OCI-LY7 (cell line): Measurements from ENCODE around the gene KAT2A.

ENCODE experiments used
- EZH2phosphoT487 ChIP-seq: fragments of 200-600 bp; sonication (generic); IDR thresholded peaks from 2 replicates; pipeline ENCODE4 v1.6.1; 2018; ENCODE audit warnings: low read depth, borderline replicate concordance, mild to moderate bottlenecking, mixed run types, antibody characterized with exemption, low read length, moderate library complexity, mixed read lengths
- TF ChIP-seq, protein P1 (sequence below): fragments of 200-600 bp; sonication (generic); conservative IDR thresholded peaks from 2 replicates; pipeline ENCODE4 v1.5.1; 2014; ENCODE audit warnings: mild to moderate bottlenecking, antibody characterized with exemption, low read length, moderate library complexity, mixed read lengths

DNA sequence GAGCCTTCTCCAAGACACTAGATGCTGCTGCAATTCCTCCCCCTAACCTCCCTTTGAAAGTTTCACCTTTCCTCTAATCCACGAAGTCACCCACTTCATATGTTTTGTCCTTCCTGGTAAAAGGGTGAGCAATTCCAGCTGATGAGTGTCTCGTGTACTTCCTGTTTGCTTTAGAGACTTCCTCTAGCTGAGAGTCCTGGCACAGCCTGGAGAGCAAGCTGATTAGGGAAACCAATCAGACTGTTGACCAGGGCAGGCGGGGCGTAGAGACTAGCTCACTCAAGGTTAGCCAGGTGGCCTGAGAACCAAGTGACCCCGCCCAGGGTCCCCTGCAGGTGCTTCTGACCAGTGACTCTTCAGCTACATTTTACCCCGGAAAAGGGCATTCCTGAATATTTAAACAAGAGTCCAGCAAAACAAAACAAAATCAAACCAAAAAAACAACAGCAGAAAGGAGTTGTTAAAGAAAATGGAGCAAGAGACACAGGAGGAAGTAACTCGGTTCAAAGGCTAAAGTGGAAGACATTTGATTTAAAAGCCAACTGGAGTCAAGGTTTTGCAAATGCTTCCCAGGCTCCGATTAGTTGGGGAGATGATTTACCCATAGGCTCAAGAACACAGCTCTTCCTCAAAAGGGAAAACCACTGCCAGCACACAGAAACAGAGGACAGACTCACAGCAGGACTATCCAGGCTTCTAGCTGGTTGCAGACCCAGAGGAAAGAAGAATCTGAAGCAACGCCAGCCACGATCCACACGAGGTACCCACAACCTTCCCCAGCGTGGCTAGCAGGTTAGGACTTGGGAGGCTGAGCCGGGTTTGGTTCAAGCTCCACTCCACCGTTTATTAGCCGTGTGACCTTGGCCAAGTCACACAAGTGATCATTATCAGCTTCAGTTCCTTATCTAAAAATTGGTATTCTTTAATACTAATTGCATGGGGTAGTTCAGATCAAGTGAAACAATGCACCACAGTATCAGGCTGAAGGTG lies 14.8 kb upstream of the KAT2A start:
- TF ChIP-seq, protein P1, sequence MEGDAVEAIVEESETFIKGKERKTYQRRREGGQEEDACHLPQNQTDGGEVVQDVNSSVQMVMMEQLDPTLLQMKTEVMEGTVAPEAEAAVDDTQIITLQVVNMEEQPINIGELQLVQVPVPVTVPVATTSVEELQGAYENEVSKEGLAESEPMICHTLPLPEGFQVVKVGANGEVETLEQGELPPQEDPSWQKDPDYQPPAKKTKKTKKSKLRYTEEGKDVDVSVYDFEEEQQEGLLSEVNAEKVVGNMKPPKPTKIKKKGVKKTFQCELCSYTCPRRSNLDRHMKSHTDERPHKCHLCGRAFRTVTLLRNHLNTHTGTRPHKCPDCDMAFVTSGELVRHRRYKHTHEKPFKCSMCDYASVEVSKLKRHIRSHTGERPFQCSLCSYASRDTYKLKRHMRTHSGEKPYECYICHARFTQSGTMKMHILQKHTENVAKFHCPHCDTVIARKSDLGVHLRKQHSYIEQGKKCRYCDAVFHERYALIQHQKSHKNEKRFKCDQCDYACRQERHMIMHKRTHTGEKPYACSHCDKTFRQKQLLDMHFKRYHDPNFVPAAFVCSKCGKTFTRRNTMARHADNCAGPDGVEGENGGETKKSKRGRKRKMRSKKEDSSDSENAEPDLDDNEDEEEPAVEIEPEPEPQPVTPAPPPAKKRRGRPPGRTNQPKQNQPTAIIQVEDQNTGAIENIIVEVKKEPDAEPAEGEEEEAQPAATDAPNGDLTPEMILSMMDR: no peak
- TF ChIP-seq EZH2phosphoT487: no peak
